ENCODE results near the gene SRRM2.

DNA sequence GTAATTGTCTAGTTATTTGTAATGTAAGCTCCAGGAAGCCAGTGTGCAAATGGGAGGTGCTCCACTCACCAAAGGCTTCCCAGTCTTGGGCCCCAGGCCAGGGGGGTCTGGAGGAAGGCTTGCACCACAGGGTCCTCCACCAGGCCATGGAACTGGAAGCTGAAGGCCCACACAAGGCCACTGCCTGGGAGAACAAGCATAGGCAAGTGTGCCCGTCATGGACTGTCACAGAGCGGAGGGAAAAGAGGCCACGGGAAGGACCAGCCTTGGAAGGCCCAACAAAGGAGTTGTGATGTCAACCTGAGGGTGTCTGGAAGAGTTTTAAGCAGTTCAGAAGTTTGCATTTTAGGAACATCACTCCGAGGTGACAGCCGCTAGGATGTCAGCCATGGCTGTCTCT lies 3.0 kb upstream of the SRRM2 start:
- TF ChIP-seq, protein P1, sequence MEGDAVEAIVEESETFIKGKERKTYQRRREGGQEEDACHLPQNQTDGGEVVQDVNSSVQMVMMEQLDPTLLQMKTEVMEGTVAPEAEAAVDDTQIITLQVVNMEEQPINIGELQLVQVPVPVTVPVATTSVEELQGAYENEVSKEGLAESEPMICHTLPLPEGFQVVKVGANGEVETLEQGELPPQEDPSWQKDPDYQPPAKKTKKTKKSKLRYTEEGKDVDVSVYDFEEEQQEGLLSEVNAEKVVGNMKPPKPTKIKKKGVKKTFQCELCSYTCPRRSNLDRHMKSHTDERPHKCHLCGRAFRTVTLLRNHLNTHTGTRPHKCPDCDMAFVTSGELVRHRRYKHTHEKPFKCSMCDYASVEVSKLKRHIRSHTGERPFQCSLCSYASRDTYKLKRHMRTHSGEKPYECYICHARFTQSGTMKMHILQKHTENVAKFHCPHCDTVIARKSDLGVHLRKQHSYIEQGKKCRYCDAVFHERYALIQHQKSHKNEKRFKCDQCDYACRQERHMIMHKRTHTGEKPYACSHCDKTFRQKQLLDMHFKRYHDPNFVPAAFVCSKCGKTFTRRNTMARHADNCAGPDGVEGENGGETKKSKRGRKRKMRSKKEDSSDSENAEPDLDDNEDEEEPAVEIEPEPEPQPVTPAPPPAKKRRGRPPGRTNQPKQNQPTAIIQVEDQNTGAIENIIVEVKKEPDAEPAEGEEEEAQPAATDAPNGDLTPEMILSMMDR (IDR thresholded peaks at IDR 0.05): no peak
- TF ChIP-seq POLR2A (IDR thresholded peaks at IDR 0.05): no peak
